GM12878 (cell line): ENCODE measurements around the gene CCDC87. TPM values are rescaled to one million over a fixed set of nuclear protein-coding genes. Genes with fewer than 3 reads are reported as not detected.

Source experiments
- ATAC-seq: fragments of 200-7000 bp; cut with Tn5 transposase; 3 replicates; pipeline ENCODE4 v1.9.1; 2020; ENCODE audit warnings: mild to moderate bottlenecking, moderate library complexity
- BruUV-seq: library from RNA; stranded (reverse); fragments of 400-500 nt; replicated peaks from 2 replicates; lab custom pipeline; 2021; lab: Mats Ljungman, UMichigan
- CTCF ChIA-PET: fragments of 300-600 bp; sonication (Branson Sonifier 250); formaldehyde crosslinking; extraction: SDS; loops from one replicate; lab custom pipeline; 2021; ENCODE audit warnings: inconsistent platforms; lab: Yijun Ruan, JAX
- POLR2A ChIA-PET: fragments of 350-600 bp; formaldehyde crosslinking; extraction: SDS; loops from one replicate; lab custom pipeline; 2021; ENCODE audit warnings: inconsistent platforms; lab: Charles Lee
- RAD21 ChIA-PET: fragments of 300-600 bp; sonication (Branson Sonifier 250); formaldehyde crosslinking; loops from one replicate; lab custom pipeline; 2023; ENCODE audit warnings: antibody characterized with exemption; ENCODE audit not compliant: unreplicated experiment; lab: Charles Lee
- SMC1A ChIA-PET: fragments of 300-600 bp; sonication (Branson Sonifier 250); formaldehyde crosslinking; loops from one replicate; lab custom pipeline; 2023; ENCODE audit not compliant: unreplicated experiment, uncharacterized antibody; lab: Charles Lee
- DNase-seq: peaks from one replicate; pipeline ENCODE4 v3.0.0-alpha.2; 2011; ENCODE audit warnings: low read depth, low spot score
- FAIRE-seq: peaks from 3 replicates; lab custom pipeline; 2011; peaks lifted over from hg19 to GRCh38; lab: Jason Lieb, UNC
- H2AFZ ChIP-seq: 2 replicates; pipeline ENCODE4 v1.6.0; 2011; ENCODE audit warnings: low read depth, low read length, control low read depth; ENCODE audit not compliant: control insufficient read depth
- H3K27ac ChIP-seq: 2 replicates; pipeline ENCODE4 v1.5.1; 2011; ENCODE audit warnings: control low read depth; ENCODE audit not compliant: control insufficient read depth, insufficient read depth
- H3K27me3 ChIP-seq, 2 experiments: replicated peaks in 1 of 2; 2 replicates each; pipeline versions ENCODE4 v1.6.0 to v1.6.1; 2011; ENCODE audit warnings: low read length in 1 of 2; ENCODE audit not compliant: control insufficient read depth in 2 of 2, insufficient read depth in 2 of 2
- H3K36me3 ChIP-seq, 2 experiments: 2 replicates each; pipeline ENCODE4 v1.5.1; 2011; ENCODE audit warnings: low read length in 1 of 2; ENCODE audit not compliant: control insufficient read depth in 2 of 2, insufficient read depth in 2 of 2
- H3K4me1 ChIP-seq: 2 replicates; pipeline ENCODE4 v1.6.1; 2011; ENCODE audit warnings: mild to moderate bottlenecking, low read length, moderate library complexity, mixed read lengths; ENCODE audit not compliant: control insufficient read depth, insufficient read depth
- H3K4me2 ChIP-seq: 2 replicates; pipeline ENCODE4 v1.6.0; 2011; ENCODE audit warnings: control low read depth; ENCODE audit not compliant: control insufficient read depth, insufficient read depth
- H3K4me3 ChIP-seq: fragments of 200-600 bp; sonication (generic); 2 replicates; pipeline ENCODE4 v1.5.1; 2016
- H3K79me2 ChIP-seq: 2 replicates; pipeline ENCODE4 v1.6.0; 2011; ENCODE audit warnings: low read length; ENCODE audit not compliant: control insufficient read depth, insufficient read depth
- H3K9ac ChIP-seq: 2 replicates; pipeline ENCODE4 v1.8.0; 2011; ENCODE audit warnings: low read length, control low read depth, mixed read lengths; ENCODE audit not compliant: control insufficient read depth, insufficient read depth
- H3K9me3 ChIP-seq: replicated peaks from 3 replicates; pipeline ENCODE4 v1.5.1; 2011; ENCODE audit warnings: mild to moderate bottlenecking, low read length; ENCODE audit not compliant: control insufficient read depth, insufficient read depth
- H4K20me1 ChIP-seq: 2 replicates; pipeline ENCODE4 v1.6.0; 2011; ENCODE audit not compliant: control insufficient read depth, insufficient read depth
- ATF2 ChIP-seq: IDR thresholded peaks from 2 replicates; pipeline ENCODE4 v1.6.1; 2012; ENCODE audit warnings: low read length, inconsistent platforms
- CBX5 ChIP-seq: sonication (generic); IDR thresholded peaks from 2 replicates; pipeline ENCODE4 v1.6.1; 2016; ENCODE audit warnings: low read depth, moderate library complexity, mild to moderate bottlenecking, inconsistent platforms
- NFYB ChIP-seq: IDR thresholded peaks from 2 replicates; pipeline ENCODE4 v1.6.1; 2011; ENCODE audit warnings: low read depth, mild to moderate bottlenecking, low read length, improper control_type of control experiment, moderate library complexity; ENCODE audit not compliant: insufficient read depth
- RAD21 ChIP-seq: IDR thresholded peaks from 2 replicates; pipeline ENCODE4 v1.6.1; 2011; ENCODE audit warnings: mild to moderate bottlenecking, low read depth, low read length, moderate library complexity; ENCODE audit not compliant: insufficient read depth
- REST ChIP-seq: IDR thresholded peaks from 2 replicates; pipeline ENCODE4 v1.6.1; 2012; ENCODE audit warnings: mild to moderate bottlenecking, low read depth, low read length
- WGBS: methylation state at CpG from one replicate; pipeline ENCODE4 v1.1.6; 2016; ENCODE audit warnings: low lambda C conversion rate; ENCODE audit not compliant: insufficient replicate concordance, insufficient coverage; ENCODE audit errors: missing lambda C conversion rate; 5-methylcytosine and 5-hydroxymethylcytosine counted together
- in situ Hi-C: fragments of 300-500 bp; cut with MboI; formaldehyde crosslinking; loops from 9 replicates; pipeline ENCODE4 v1.14.3; 2018; ENCODE audit warnings: mixed read lengths
- intact Hi-C: fragments of 100-400 bp; cut with micrococcal nuclease; formaldehyde crosslinking; loops from one replicate; pipeline ENCODE4 v1.14.2; 2022; ENCODE audit not compliant: unreplicated experiment
- polyA plus RNA-seq, 11 experiments: library from polyadenylated mRNA; depleted of rRNA in 4 of 11; unstranded in 6 of 11; stranded (reverse) in 5 of 11; fragments of >200 nt; fragmentation: Nextera tagmentation in 4 of 11; fragmentation: Illumina TruSeq in 1 of 11; extraction: Ambion mirVana in 4 of 11; extraction: Trizol in 1 of 11; gene quantifications; 1 replicate in 1 of 11; 2 replicates in 10 of 11; pipeline versions ENCODE4 v1.2.1 to v1.2.3, GENCODE V29; 2011 to 2016; ENCODE audit warnings: inconsistent platforms in 2 of 11, missing spikeins in 2 of 11, low read depth in 1 of 11
- total RNA-seq, 4 experiments: library from RNA; depleted of rRNA in 3 of 4; stranded (reverse); fragments of >200 nt in 3 of 4; fragmentation: Illumina TruSeq in 1 of 4; extraction: Trizol in 1 of 4; gene quantifications; 2 replicates each; pipeline versions ENCODE4 v1.2.1 to v1.2.3, GENCODE V29; 2013 to 2021
- TF ChIP-seq, protein P1 (sequence below): fragments of 450-650 bp; IDR thresholded peaks from 2 replicates; pipeline ENCODE4 v1.6.1; 2017; ENCODE audit warnings: antibody characterized with exemption, mild to moderate bottlenecking, moderate library complexity
- TF ChIP-seq, protein P2 (sequence below): fragments of 450-650 bp; IDR thresholded peaks from 2 replicates; pipeline ENCODE4 v1.6.1; 2016; ENCODE audit warnings: mild to moderate bottlenecking

CCDC87 gene
- total and polyA plus RNA-seq, 10 of the 15 experiments (the other 5 are each of a cell fraction or from before 2014, with no cell fraction given) = 0.02 to 0.17 (median 0.09) TPM; not detected in 3

GRCh38 chr11:66579017-66579606 lies 13.8 kb downstream of the CCDC87 start:
- Histone ChIP-seq H3K79me2 (no peaks in the 10 kb centered on the region), H3K4me2 (no peak overlapping the region), H3K9ac (no peak overlapping the region), H3K27ac (no peak overlapping the region), H3K36me3 (no peaks in the 10 kb centered on the region), H2AFZ (no peak overlapping the region; the same call in 1 of the 2 replicates), H4K20me1 (no peaks in the 10 kb centered on the region), H3K27me3 (no peaks in the 10 kb centered on the region), H3K4me3 (no peak overlapping the region), H3K4me1 (no peaks in the 10 kb centered on the region; the same call in 1 of the 2 replicates), H3K9me3 (peaks cover 2% of the 10 kb centered on the region; the same call in 1 of the 3 replicates)
- ATAC-seq = peak; percentile 91
- ChIA-PET RAD21 (interaction anchor here (1.0 to 3.6 kb wide), 2 partner anchors 34 to 99 kb away, joined by 3 to 74 read pairs; partner anchors contain the start of gene RBM4B), SMC1A (interaction anchor here (0.7 to 5.7 kb wide), 10 partner anchors 21 to 101 kb away, joined by 3 to 74 read pairs (median 4); partner anchors contain the start of genes ACTN3, RBM4, RBM4B and ZDHHC24), CTCF (interaction anchor here (0.6 to 8.3 kb wide), 17 partner anchors 12 to 263 kb away, joined by 3 to 166 read pairs (median 5); partner anchors contain the start of genes CCDC87, CCS, MRPL11 and RBM14), POLR2A (interaction anchor here (1.2 kb wide), 1 partner anchor 100 kb away, joined by 7 read pairs; no protein-coding TSS in a partner anchor)
- in situ Hi-C loops (loop anchor here (5.0 kb wide), 1 partner anchor 253 kb away; no protein-coding TSS in a partner anchor), intact Hi-C loops (loop anchor here (1.0 to 10.0 kb wide), 2 partner anchors 99 to 256 kb away; no protein-coding TSS in a partner anchor)
- BruUV-seq = no TSS peak
- 18% methylated on average over 25 of the region's 25 CpGs for WGBS
- FAIRE-seq = peak; percentile 38
- no peak for DNase-seq
- TF ChIP-seq ATF2 = no peak
- TF ChIP-seq, protein P1, sequence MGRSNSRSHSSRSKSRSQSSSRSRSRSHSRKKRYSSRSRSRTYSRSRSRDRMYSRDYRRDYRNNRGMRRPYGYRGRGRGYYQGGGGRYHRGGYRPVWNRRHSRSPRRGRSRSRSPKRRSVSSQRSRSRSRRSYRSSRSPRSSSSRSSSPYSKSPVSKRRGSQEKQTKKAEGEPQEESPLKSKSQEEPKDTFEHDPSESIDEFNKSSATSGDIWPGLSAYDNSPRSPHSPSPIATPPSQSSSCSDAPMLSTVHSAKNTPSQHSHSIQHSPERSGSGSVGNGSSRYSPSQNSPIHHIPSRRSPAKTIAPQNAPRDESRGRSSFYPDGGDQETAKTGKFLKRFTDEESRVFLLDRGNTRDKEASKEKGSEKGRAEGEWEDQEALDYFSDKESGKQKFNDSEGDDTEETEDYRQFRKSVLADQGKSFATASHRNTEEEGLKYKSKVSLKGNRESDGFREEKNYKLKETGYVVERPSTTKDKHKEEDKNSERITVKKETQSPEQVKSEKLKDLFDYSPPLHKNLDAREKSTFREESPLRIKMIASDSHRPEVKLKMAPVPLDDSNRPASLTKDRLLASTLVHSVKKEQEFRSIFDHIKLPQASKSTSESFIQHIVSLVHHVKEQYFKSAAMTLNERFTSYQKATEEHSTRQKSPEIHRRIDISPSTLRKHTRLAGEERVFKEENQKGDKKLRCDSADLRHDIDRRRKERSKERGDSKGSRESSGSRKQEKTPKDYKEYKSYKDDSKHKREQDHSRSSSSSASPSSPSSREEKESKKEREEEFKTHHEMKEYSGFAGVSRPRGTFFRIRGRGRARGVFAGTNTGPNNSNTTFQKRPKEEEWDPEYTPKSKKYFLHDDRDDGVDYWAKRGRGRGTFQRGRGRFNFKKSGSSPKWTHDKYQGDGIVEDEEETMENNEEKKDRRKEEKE = no peak
- no peak for TF ChIP-seq CBX5
- TF ChIP-seq REST = no peak
- TF ChIP-seq NFYB = no peak
- TF ChIP-seq RAD21 = peak; percentile 69
- TF ChIP-seq, protein P2, sequence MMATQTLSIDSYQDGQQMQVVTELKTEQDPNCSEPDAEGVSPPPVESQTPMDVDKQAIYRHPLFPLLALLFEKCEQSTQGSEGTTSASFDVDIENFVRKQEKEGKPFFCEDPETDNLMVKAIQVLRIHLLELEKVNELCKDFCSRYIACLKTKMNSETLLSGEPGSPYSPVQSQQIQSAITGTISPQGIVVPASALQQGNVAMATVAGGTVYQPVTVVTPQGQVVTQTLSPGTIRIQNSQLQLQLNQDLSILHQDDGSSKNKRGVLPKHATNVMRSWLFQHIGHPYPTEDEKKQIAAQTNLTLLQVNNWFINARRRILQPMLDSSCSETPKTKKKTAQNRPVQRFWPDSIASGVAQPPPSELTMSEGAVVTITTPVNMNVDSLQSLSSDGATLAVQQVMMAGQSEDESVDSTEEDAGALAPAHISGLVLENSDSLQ = no peak
